Measurements from ENCODE around the gene PTGDR.

The PTGDR gene

GRCh38 chr14:52267501-52268278 is at the start of gene PTGDR:
TSS of gene PTGDR (plus strand) at chr14:52267698. CDS start at chr14:52267815, 117 bp downstream.
- TF ChIP-seq CTCF (IDR thresholded peaks at IDR 0.05; ENCODE audit: borderline replicate concordance, insufficient read depth, low read depth, low read length): no peak
- peak within 1 kb of the TSS; percentile 16 for H3K4me3 ChIP-seq (ENCODE audit: low read depth, low read length)

GRCh38 chr14:52219488-52220084 is 47.9 kb upstream of the PTGDR start:
- TF ChIP-seq CTCF (IDR thresholded peaks at IDR 0.05; ENCODE audit: borderline replicate concordance, insufficient read depth, low read depth, low read length): no peak
- H3K4me3 ChIP-seq (ENCODE audit: low read depth, low read length): no peak overlapping the region

- no peak overlapping the region for H3K4me3 ChIP-seq (ENCODE audit: low read depth, low read length)
- no peak for TF ChIP-seq CTCF (IDR thresholded peaks at IDR 0.05; ENCODE audit: borderline replicate concordance, insufficient read depth, low read depth, low read length)
Measured at GRCh38 chr14:52220924-52221811, 46.3 kb upstream of the PTGDR start.

GRCh38 chr14:52222901-52223300 is 44.6 kb upstream of the PTGDR start:
- no peak for TF ChIP-seq CTCF (IDR thresholded peaks at IDR 0.05; ENCODE audit: borderline replicate concordance, insufficient read depth, low read depth, low read length)
- H3K4me3 ChIP-seq (ENCODE audit: low read depth, low read length): no peak overlapping the region

GRCh38 chr14:52227619-52228222 is 39.8 kb upstream of the PTGDR start:
- TF ChIP-seq CTCF (IDR thresholded peaks at IDR 0.05; ENCODE audit: borderline replicate concordance, insufficient read depth, low read depth, low read length): no peak
- no peak overlapping the region for H3K4me3 ChIP-seq (ENCODE audit: low read depth, low read length)

- no peak overlapping the region for H3K4me3 ChIP-seq (ENCODE audit: low read depth, low read length)
- TF ChIP-seq CTCF (IDR thresholded peaks at IDR 0.05; ENCODE audit: borderline replicate concordance, insufficient read depth, low read depth, low read length): no peak
Measured at GRCh38 chr14:52233693-52234092, 33.8 kb upstream of the PTGDR start.
